NB4 (cell line): Measurements from ENCODE around the gene KIF1A.
"Not testable (repeated sequence)": the region's sequence is repeated elsewhere in the genome, so short reads cannot be mapped to it uniquely, and the experiment has no call there.

Source experiments
- DNase-seq: peaks from one replicate; pipeline ENCODE4 v3.0.0; 2010; ENCODE audit warnings: low read depth
- H3K4me3 ChIP-seq: one replicate; pipeline ENCODE4 v1.5.1; 2011; ENCODE audit warnings: mild to moderate bottlenecking, low read depth, low read length, moderate library complexity
- CTCF ChIP-seq: IDR thresholded peaks from one replicate; pipeline ENCODE4 v1.5.1; 2012; ENCODE audit warnings: low read depth, low read length
- MAX ChIP-seq: IDR thresholded peaks from 2 replicates; pipeline ENCODE4 v1.6.1; 2011; ENCODE audit warnings: low read depth, low read length
- MYC ChIP-seq: IDR thresholded peaks from 2 replicates; pipeline ENCODE4 v1.6.1; 2011; ENCODE audit warnings: low read depth, low read length
- POLR2A ChIP-seq: IDR thresholded peaks from 2 replicates; pipeline ENCODE4 v1.6.1; 2011; ENCODE audit warnings: mild to moderate bottlenecking; ENCODE audit not compliant: insufficient read length; ENCODE audit errors: extremely low read depth

The KIF1A gene

GRCh38 chr2:240687045-240687740 lies 132.8 kb downstream of the KIF1A start:
- TF ChIP-seq CTCF = no peak
- TF ChIP-seq MYC = no peak
- no peak for TF ChIP-seq POLR2A
- TF ChIP-seq MAX = no peak
- no peak for DNase-seq
- H3K4me3 ChIP-seq = no peak overlapping the region

GRCh38 chr2:240686460-240686859 lies 133.6 kb downstream of the KIF1A start:
- H3K4me3 ChIP-seq = no peak overlapping the region
- DNase-seq = peak; percentile 37
- TF ChIP-seq POLR2A (no peak), MAX (no peak), MYC (no peak), CTCF (no peak)

- TF ChIP-seq CTCF = no peak
- no peak for TF ChIP-seq MYC
- no peak for TF ChIP-seq MAX
- TF ChIP-seq POLR2A = no peak
- DNase-seq = peak; percentile 22
- no peak overlapping the region for H3K4me3 ChIP-seq
Observed at GRCh38 chr2:240685771-240686371, 134.1 kb downstream of the KIF1A start.

- not testable (repeated sequence) for H3K4me3 ChIP-seq, DNase-seq
Observed at GRCh38 chr2:240683980-240684728, 135.9 kb downstream of the KIF1A start.

GRCh38 chr2:240683329-240683979 lies 136.6 kb downstream of the KIF1A start:
- not testable (repeated sequence) for DNase-seq, H3K4me3 ChIP-seq

- H3K4me3 ChIP-seq, DNase-seq: not testable (repeated sequence)
Observed at GRCh38 chr2:240682431-240683224, 137.4 kb downstream of the KIF1A start, which contains the start of gene AQP12B. Gene AQP12B (minus strand): TSS chr2:240682885. CDS start chr2:240682837, 48 bp downstream.

- H3K4me3 ChIP-seq, DNase-seq: not testable (repeated sequence)
Observed at GRCh38 chr2:240680185-240680584, 139.8 kb downstream of the KIF1A start.

- not testable (repeated sequence) for DNase-seq, H3K4me3 ChIP-seq
Observed at GRCh38 chr2:240678909-240679308, 141.1 kb downstream of the KIF1A start.

GRCh38 chr2:240678043-240678442 lies 142.0 kb downstream of the KIF1A start:
- DNase-seq, H3K4me3 ChIP-seq: not testable (repeated sequence)

GRCh38 chr2:240675345-240675744 lies 144.7 kb downstream of the KIF1A start:
- not testable (repeated sequence) for H3K4me3 ChIP-seq

GRCh38 chr2:240674461-240675184 lies 145.4 kb downstream of the KIF1A start:
- not testable (repeated sequence) for DNase-seq, H3K4me3 ChIP-seq

More at GRCh38 chr2:240675345-240675744, 144.7 kb downstream of the KIF1A start:
- not testable (repeated sequence) for DNase-seq
